ENCODE results near the gene SLC19A1. TPM values are rescaled to one million over a fixed set of nuclear protein-coding genes. Genes with fewer than 3 reads are reported as not detected.

SLC19A1 gene
- polyA plus RNA-seq, 1 donor, result 67.0 TPM

GRCh38 chr21:45478816-45479669 is 63.2 kb downstream of the SLC19A1 start:
- no peak for DNase-seq

GRCh38 chr21:45478115-45478801 is 64.0 kb downstream of the SLC19A1 start:
- DNase-seq, result peak; percentile 57

GRCh38 chr21:45477176-45478114 is 64.8 kb downstream of the SLC19A1 start:
- no peak for DNase-seq

GRCh38 chr21:45476582-45476981 is 65.7 kb downstream of the SLC19A1 start:
- DNase-seq, result no peak

GRCh38 chr21:45475797-45476570 is 66.3 kb downstream of the SLC19A1 start:
- no peak for DNase-seq

GRCh38 chr21:45475004-45475685 is 67.1 kb downstream of the SLC19A1 start:
- no peak for DNase-seq

GRCh38 chr21:45474323-45474950 is 67.8 kb downstream of the SLC19A1 start:
- DNase-seq, result no peak

- no peak for DNase-seq
These were observed 68.5 kb downstream of the SLC19A1 start for GRCh38 chr21:45473496-45474322.

GRCh38 chr21:45472445-45473365 is 69.5 kb downstream of the SLC19A1 start:
- DNase-seq, result no peak

- DNase-seq, result peak; percentile 27
These were observed 70.6 kb downstream of the SLC19A1 start for GRCh38 chr21:45471525-45472221.

- DNase-seq, result no peak
These were observed 71.3 kb downstream of the SLC19A1 start for GRCh38 chr21:45470773-45471524.

GRCh38 chr21:45470087-45470515 is 72.1 kb downstream of the SLC19A1 start:
- DNase-seq, result peak; percentile 12

- peak; percentile 29 for DNase-seq
These were observed 72.8 kb downstream of the SLC19A1 start for GRCh38 chr21:45469273-45470086.

- no peak for DNase-seq
These were observed 73.3 kb downstream of the SLC19A1 start for GRCh38 chr21:45468971-45469272.

GRCh38 chr21:45468051-45468970 is 73.9 kb downstream of the SLC19A1 start:
- no peak for DNase-seq

All from left kidney (tissue), 2 donors.